Muscle of arm (tissue), 12 donors: Measurements from ENCODE around the gene PBX1. TPM values are rescaled to one million over a fixed set of nuclear protein-coding genes. Genes with fewer than 3 reads are reported as not detected.
A peak's percentile ranks its signal among the peaks of the same experiment; 100 is the strongest.

Source experiments
- DNase-seq: peaks from one replicate; pipeline ENCODE4 v3.0.0-alpha.2; 2013
- polyA plus RNA-seq, 12 donors: library from polyadenylated mRNA; unstranded; fragments of 120-200 nt; gene quantifications; one replicate each; pipeline ENCODE4 v1.2.1, GENCODE V29; 2013; ENCODE audit not compliant: insufficient read length in 12 of 12

The PBX1 gene
- polyA plus RNA-seq, 12 donors = 51.0 to 92.3 (median 66.6) TPM

DNA sequence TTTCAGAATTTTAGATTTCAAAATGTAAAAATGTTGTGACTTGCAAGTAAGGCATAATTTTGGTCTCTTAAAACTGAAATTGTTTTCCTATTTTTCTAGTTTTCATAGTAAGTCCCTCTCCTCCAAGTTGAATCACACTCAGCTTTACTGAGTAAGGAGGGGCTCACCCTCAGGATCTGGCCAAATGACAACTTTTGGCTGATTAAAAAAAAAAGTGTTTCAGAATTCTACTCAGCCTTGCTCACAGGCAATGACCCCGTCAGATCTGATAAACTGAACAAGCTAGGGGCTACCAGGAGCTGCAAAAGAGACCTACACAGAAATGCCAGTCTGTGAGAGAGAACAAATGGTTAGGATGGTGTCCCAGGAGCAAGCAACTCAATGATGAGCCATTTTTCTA lies 159.8 kb downstream of the PBX1 start:
- peak; percentile 25 for DNase-seq

DNA sequence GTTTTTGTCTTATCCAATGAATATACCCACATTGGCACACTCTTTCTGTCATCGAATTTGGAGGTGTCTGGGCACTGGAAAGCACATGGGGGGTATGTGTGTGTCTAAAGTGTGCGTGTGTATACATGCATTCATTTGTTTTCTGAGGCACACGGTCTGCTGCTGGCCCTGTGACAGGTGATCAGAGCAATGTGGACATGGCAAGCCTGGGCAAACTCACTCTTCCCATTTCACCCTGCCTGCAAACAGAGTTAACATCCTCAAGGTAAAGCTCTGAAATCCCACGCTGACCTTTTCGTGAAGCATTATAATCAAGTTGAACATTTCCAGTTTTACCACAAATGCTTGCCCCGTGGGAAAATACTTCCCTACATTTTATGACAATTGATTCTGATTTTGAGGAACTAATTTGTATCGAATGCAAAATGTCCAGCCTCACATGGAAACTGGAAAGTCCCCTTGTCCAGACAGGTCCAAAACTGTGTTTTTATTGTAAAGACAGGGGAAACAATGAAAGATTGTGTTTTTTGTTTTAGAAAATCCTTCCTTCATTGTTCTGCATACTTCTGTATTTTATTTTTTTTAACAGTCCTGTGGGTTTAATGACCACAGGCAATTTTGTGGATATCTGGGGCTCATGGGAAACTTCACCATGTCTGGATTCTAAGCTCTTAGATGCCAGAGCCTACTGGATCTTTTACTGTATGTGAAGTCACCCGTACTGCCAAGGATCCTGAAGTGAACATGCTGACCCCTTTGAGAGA lies 160.9 kb downstream of the PBX1 start:
- DNase-seq = no peak

DNA sequence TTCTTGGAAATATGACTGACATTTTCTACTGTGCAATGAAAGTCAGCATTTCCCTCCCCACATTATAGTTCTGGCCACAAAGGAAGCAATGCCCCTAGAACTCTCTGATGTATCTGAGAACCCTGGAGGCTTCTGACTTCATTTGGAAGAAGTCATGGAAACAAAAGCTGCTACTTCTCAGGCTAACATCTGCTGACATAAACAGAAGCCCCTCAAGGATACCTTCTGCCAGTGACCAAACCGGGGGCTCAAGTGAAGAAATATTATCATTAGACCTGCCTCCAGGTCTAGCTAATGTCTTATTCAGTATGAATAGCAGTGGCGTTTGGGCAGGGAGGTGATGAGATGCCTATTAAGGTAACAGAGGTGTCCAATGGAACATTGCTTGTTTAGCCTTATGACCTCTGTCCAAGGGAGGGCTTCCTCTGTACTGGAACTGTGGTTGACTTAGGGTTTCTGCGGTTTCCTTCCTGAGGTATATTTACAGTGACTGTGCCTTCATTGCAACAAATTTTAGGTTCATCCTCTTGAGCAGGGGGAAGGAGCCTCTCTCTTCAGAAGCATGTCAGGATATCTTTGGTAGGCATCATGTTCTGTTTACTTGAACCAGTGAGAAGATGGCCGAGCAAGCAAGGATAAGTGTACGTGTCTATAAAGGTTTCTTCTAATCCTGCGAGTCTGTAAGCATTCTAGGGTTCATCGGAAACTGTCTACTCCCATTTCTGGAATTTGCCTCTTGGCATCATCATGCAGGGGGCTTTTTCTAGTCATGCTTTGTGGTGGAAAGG lies 161.7 kb downstream of the PBX1 start:
- no peak for DNase-seq

DNA sequence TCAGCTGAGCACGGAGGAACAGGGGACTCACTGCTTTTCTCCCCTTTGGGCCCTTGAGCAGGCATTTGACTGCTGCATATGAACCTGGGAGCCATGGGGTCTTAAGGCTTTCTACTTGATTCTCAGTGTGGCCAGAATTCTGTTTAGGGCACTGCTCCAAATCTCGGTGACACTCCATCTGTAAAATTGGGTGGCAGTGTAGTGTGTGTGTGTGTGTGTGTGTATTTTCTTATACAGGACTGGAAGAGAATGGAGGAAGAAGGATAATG lies 162.2 kb downstream of the PBX1 start:
- DNase-seq = no peak

DNA sequence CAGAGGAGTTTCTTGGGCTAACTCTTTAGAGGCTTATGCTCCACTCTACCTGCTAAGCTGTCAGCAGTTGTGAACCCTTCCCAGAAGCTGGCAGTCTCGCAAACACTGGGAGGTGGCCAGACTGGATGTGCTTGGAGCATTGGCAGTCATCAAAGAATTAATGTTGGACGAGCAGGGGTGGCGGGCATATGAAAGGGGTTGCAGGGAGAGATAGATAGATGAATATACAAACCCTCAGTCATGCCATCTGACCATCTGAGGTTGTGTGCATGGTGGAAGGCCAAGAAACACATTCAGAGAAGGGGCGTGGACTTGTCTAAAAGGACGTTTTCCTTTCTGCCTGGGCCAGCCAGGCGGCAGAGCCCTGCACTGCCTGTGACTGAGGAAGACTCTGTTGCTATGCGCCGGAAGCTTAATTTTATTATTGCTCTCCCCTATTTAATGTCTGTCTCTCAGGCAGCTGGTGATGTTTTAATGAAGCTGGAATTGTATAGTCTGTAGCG lies 164.4 kb downstream of the PBX1 start:
- DNase-seq = no peak

DNA sequence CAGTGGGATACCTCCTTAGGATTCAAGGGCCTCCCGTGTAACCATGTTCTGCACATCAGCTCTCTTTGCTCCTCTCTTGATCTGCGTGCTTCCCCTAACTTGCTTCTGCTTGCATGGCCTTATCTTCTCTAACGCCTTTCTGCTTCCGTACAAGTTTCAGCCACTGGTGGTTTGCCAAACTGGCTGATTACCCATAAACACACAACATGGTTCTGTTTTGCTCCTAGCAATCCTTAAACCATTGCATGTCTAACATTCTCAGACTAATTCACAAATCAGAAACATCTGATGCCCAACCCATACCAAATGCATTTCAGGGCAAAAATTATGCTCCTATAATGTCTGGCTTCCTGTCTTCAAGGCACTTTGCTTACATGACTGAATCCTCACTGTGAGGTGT lies 166.4 kb downstream of the PBX1 start:
- no peak for DNase-seq

DNA sequence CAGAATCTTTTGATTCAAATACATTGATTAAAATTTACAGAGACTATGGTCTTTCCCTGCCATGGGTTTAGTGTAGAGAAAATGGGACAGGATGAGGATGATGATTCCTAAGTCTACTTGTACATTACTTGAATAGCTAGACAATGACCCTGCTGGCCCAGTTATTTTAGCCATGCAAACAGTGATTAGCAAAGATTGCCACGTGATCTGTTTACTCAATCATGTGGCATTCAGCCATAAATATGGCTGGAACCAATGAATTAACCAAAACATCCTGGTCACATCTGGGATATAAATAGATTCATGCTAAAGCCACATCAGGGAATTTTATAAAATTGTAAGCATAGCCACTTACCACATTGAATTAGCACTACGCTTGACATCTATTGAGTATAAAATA lies 167.3 kb downstream of the PBX1 start:
- DNase-seq = no peak

DNA sequence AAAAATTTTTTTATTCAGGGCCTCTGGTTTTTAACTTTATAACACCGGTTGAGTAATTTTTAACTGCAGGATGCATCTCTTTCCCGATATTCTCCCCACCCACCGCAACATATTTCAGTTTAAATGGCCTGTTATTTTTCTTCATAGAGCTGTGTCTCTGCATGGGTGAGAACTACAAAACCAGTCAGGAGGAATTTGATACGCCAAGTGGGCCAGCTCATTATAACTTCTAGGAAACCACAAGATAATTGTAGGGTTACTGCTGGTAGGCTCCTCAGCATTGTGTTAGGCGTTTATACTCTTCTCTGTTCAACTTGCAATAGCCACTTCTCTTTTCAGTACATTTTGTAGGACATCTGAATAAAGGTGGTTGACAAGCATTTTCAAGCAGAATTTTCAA lies 169.7 kb downstream of the PBX1 start:
- DNase-seq = no peak

DNA sequence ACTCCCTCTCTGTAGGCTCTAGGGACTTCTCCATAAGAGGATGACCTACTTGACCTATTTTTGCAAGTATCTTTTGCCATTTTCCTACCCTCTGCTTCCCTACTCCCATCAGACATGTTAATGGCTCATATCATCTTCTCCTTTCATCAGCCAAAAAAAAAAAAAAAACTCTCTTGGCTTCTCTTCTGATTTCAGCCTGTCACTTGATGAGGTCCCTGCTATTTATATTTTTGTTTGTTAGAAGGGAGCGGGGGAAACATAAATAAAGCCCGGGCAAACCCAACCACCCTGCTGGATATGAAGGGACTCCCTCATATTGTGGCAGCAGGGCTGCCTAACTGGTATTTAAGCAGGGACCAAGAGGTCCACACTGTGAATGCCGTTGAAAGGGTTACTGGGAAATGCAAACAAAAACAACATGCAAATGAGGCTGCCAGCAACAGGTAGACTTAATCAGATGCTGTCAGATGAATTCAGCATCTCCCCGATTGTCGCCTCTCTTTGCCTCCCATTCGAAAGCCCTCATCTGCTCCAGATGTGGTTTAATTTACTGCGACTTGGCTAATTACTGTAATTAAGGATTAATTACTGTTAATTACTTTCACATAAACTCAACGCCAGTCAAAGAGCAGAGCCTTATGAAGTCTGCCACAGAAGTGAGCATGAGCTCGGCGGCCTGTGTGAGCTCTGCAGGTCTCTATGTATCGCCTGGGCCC lies 172.3 kb downstream of the PBX1 start:
- DNase-seq = no peak

DNA sequence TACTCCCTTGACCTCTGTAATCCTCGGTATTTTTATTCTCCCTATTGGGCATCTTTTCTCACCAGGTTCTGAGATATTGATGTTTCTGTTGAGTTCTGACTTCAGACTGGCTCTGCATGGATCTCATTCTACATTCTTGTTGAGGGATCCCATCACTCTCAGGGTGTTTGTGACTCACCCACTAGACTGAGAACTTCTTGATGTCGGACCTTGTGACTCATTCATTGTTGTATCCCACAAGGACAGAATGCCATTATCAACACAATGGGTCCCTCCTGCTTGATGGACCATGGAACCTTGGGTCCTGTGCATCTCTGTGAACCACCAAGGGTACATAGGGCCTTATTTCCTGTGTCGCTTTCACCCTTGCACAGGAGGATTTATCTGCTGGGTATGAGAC lies 174.1 kb downstream of the PBX1 start:
- DNase-seq = no peak

DNA sequence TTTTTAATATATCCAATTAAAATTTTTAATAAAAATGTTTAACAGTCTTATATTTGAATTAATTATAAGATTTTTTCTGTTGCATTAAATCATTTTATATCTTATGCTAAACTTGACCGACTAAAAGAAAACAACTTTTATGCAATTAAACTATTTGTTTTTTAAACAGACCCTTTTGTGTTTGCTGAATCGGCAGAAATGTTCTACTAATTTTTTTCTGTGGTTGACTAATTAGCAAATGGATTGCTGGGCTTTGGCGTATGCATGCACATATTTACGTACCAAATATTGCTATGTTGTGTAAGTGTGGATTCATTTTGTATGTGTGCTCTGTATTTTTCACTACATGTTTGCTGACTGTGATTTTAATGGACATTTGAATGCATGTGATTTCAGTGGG lies 174.8 kb downstream of the PBX1 start:
- no peak for DNase-seq

DNA sequence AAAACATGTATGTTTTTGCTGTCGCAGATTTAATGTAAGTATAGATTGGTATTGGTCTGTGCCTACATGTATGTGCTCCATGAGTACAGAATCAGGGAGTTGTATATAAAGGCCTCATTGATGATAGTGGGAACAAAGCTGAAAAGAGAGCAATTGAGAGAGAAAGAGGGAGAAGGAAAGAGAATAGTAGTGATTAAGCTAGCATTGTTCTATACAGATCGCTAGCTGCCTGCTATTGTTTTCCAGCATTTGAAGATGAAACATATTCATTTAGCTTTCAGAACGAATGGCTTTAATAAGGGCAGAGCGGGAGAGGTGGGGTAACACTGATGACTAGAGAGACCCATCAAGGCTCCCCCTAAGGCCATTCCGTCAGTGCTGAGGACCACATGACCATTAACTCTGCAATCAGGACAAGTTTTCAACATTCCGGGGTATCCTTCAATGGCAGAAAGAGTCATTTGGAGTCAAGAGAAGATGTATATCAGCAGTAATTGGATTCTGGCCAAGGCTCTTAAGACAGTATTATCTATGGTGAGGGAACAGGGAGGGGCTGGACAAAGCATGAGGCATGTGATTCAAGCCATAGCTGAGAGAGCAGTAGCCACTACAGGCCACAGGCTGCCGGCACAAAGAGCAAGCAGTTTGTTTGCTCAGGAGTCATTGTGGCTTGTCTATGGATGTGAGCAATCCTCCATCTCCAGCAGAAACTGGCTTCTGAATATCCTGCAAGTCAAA lies 176.5 kb downstream of the PBX1 start:
- DNase-seq = no peak

DNA sequence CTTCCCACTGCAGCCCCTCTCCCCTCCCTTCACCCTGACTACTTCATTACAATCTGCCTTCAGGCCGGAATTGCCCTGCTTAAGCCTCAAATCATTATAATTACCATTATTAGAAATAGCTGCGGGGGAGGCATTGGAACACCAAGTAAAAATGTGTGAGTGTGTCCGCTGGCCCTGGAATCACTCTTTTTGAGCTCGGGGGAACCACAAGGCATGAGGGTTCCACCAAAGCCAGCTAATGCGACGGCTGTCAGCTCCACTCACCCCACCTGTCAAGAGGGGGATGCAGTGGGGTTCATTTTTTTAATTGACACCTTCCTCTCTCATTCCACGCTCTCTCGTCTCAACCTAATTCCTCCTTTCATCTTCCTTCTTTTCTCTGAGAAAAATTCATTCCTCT lies 177.2 kb downstream of the PBX1 start:
- DNase-seq = no peak

DNA sequence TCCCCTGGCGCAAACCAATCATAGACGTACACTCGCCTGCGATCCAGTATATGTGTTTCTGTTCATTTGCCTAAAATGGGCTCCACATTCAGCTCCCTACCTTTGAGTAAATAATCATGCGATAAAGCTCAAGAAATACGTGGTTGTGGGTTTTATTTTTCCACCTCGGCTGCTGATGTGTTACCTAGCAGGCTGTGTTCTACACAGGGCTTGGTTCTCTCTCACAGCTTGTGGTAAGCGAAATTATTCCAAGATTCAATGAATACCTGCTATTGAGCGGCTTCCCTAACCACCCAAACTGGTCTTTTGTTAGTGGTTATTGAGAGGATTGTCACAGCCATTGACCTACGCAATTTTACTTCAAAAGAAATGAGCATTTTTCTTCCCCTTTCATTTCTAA lies 180.2 kb downstream of the PBX1 start:
- DNase-seq = no peak

DNA sequence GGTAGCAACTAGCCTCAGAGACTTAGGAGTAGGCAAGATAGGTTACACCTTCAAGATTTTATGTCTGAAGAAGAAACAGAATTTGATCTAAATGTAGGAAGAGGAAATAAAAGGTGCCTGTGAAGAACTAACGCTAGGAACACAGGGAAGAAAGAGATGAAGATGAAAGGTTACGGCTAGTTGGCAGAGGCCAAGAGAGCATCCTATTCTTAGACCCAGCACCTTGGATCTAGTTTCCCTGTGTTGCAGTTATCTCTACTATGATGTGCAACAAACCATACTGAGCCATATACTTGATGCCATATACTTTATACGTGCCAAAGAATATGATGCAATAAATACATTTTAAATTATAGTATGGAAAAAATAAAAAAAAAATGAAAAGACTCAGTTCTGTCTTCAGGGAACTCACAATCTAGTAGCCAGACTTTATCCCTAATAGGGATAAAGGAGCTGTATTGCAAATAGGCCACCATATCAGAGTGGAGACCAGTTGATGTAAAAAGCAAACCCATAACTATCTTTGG lies 181.1 kb downstream of the PBX1 start:
- DNase-seq = no peak

DNA sequence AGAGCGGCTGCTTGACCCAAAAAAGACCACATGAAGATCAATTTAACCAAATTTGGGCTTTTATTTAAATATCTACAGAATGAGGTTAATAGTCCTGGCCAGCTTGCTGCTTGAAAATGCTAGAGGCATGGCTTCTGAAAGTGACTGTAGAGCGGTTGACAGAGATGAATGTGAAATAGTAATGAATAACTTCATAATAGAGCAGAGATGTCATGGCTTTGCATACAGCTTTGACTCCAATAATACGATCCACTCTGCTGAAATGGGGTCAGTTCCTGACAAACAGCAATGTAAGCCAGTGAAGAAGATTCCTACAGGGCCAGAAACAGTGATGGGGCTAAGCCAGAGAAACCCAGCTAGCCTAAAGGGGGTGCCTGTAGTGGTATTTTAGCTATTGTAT lies 183.8 kb downstream of the PBX1 start:
- DNase-seq = no peak

DNA sequence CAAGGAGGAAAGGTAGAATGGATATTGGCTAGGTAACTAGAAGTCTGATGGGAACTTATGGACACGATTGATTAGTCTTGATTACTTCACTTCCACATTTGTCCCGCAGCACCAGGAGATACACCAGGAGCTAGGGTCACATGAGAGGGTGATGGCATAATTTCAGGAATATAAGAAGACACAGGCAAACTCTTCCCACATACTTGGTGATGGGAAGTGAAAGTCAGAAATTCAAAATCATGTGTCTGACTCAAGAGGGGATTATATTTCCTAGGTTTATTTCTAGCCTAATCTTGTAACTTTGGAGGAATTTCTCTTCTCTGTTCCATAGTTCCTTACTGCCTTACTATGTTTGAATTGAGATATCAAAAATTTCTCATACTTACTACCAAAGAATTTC lies 185.0 kb downstream of the PBX1 start:
- no peak for DNase-seq

DNA sequence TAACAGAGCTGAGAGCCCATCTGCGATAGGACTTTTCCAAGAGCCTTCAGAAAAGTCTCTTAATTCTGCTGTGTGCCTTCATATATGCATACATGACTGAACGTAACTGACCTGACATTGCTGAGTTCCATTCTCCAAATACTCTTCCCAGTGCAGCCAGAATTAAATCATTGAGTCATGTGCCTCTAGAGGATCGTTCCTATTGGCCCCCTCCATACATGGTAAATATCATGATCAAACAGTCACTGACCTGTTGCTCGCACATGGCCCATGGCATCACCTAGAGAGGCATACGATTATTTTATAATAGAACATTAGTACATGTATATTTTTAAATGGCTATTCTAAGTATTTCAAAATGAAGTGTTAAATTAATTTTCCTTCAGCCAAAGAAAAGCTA lies 186.8 kb downstream of the PBX1 start:
- DNase-seq = no peak

DNA sequence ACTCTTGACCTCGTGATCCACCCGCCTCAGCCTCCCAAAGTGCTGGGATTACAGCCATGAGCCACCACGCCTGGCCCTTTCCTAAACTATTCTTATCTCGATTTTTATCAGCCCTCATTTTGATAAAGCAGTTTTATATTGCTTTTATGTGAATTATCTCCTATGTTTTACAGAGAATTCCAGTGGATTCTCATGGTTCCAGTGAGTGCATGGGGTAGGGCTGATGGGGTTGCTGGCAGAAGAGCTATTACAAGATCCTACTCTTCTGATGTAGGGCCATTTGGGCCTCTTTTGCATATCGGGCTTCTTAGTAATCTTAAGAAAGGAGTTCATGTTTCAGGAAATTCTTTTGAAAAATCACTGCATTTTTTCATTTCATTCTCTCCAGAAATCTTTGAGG lies 187.6 kb downstream of the PBX1 start:
- DNase-seq = no peak

DNA sequence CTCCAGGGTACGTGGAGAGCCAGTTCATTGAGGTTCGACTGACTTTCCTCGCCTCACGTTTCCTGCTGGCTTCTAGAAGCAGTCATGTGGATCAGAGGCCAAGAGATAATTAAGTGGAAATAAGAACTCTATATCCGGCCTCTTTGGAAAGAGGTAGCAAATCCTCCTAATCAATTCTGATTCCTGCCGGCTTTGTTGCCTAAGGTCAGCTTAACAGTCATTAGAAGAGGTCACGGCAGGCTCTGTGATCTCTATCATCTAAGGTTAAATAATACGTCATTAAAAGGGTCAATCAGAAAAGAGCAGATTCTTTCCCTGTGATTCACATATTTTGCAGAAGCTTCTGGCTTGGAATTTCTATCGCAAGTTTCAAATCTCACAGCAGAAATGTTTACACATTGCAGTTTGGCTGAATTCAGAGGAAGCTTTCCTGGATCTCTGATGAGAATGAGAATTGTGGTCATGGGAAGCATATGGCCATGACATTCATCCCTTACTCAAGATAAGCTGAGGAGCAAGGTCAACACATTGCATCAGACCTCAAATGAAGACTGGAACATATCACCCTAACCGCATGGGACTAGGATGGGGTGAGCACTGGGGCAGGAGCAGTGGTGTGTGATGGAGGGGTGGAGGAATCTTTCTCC lies 189.4 kb downstream of the PBX1 start:
- DNase-seq = peak; percentile 45

DNA sequence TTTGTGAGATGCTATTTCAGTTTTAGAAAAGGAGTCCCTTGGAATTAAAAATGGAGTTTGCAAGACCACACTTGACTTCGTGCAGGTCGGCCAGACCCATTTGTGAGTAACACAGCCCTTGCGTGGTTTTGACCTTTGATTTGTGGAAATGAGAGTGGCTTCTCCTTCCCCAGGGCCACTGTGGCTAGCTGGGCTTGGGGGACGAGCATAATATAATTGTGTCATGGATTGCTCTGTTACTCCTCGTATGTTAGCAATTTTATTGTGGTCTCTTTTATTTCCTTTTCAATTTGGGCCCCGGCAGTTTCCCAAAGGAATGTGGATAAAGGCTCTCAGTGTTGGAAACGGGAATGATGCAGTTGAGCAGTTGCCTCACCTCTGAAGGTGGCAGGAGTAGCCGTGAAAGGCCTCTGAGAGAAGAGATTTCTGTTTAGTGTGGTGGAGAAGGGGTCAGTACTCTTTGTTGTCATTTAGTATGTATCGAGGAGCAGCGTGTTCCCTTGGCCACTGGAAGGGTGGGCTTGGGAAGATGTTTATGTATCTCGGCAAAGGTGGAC lies 194.6 kb downstream of the PBX1 start:
- no peak for DNase-seq
